ENCODE data around the gene SPATS2. TPM values are rescaled to one million over a fixed set of nuclear protein-coding genes. Genes with fewer than 3 reads are reported as not detected.
"Not testable (repeated sequence)": the region's sequence is repeated elsewhere in the genome, so short reads cannot be mapped to it uniquely, and the experiment has no call there.

The SPATS2 gene
- total RNA-seq, 1 experiment from 2014 or later: 57.0 TPM

- in situ Hi-C loops (cut with HindIII; ENCODE audit: low pct_unique_long_range_greater_than_20kb, low sequenced_read_pairs): no loop called here
- DNase-seq (ENCODE audit: low read depth, low spot score): no peak
Observed at GRCh38 chr12:49422114-49422513, 54.9 kb downstream of the SPATS2 start.

GRCh38 chr12:49428793-49429192 lies 61.5 kb downstream of the SPATS2 start:
- peak; percentile 78 for DNase-seq (ENCODE audit: low read depth, low spot score)

GRCh38 chr12:49432616-49433015 lies 65.4 kb downstream of the SPATS2 start:
- in situ Hi-C loops (cut with HindIII; ENCODE audit: low pct_unique_long_range_greater_than_20kb, low sequenced_read_pairs): no loop called here

More at GRCh38 chr12:49428793-49429192, 61.5 kb downstream of the SPATS2 start:
- in situ Hi-C loops (cut with HindIII; ENCODE audit: low pct_unique_long_range_greater_than_20kb, low sequenced_read_pairs): no loop called here

GRCh38 chr12:49436799-49437198 lies 69.5 kb downstream of the SPATS2 start:
- in situ Hi-C loops (cut with HindIII; ENCODE audit: low pct_unique_long_range_greater_than_20kb, low sequenced_read_pairs): not testable (repeated sequence)

More at GRCh38 chr12:49432616-49433015, 65.4 kb downstream of the SPATS2 start:
- DNase-seq (ENCODE audit: low read depth, low spot score): peak; percentile 98

GRCh38 chr12:49439042-49439441 lies 71.8 kb downstream of the SPATS2 start:
- in situ Hi-C loops (cut with HindIII; ENCODE audit: low pct_unique_long_range_greater_than_20kb, low sequenced_read_pairs): no loop called here

More at GRCh38 chr12:49436799-49437198, 69.5 kb downstream of the SPATS2 start:
- DNase-seq (ENCODE audit: low read depth, low spot score): not testable (repeated sequence)

GRCh38 chr12:49440035-49440434 lies 72.8 kb downstream of the SPATS2 start:
- DNase-seq (ENCODE audit: low read depth, low spot score): no peak
- in situ Hi-C loops (cut with HindIII; ENCODE audit: low pct_unique_long_range_greater_than_20kb, low sequenced_read_pairs): no loop called here

More at GRCh38 chr12:49439042-49439441, 71.8 kb downstream of the SPATS2 start:
- DNase-seq (ENCODE audit: low read depth, low spot score): no peak

GRCh38 chr12:49442915-49443314 lies 75.7 kb downstream of the SPATS2 start:
- no peak for DNase-seq (ENCODE audit: low read depth, low spot score)
- in situ Hi-C loops (cut with HindIII; ENCODE audit: low pct_unique_long_range_greater_than_20kb, low sequenced_read_pairs): no loop called here

- DNase-seq (ENCODE audit: low read depth, low spot score): no peak
- in situ Hi-C loops (cut with HindIII; ENCODE audit: low pct_unique_long_range_greater_than_20kb, low sequenced_read_pairs): no loop called here
Observed at GRCh38 chr12:49446571-49446970, 79.3 kb downstream of the SPATS2 start.

- in situ Hi-C loops (cut with HindIII; ENCODE audit: low pct_unique_long_range_greater_than_20kb, low sequenced_read_pairs): no loop called here
- no peak for DNase-seq (ENCODE audit: low read depth, low spot score)
Observed at GRCh38 chr12:49448858-49449257, 81.6 kb downstream of the SPATS2 start.

GRCh38 chr12:49451468-49452259 lies 84.4 kb downstream of the SPATS2 start:
- in situ Hi-C loops (cut with HindIII; ENCODE audit: low pct_unique_long_range_greater_than_20kb, low sequenced_read_pairs): no loop called here
- no peak for DNase-seq (ENCODE audit: low read depth, low spot score)

- in situ Hi-C loops (cut with HindIII; ENCODE audit: low pct_unique_long_range_greater_than_20kb, low sequenced_read_pairs): no loop called here
Observed at GRCh38 chr12:49455501-49455900, 88.2 kb downstream of the SPATS2 start.

GRCh38 chr12:49456131-49456679 lies 88.9 kb downstream of the SPATS2 start:
- no peak for DNase-seq (ENCODE audit: low read depth, low spot score)
- in situ Hi-C loops (cut with HindIII; ENCODE audit: low pct_unique_long_range_greater_than_20kb, low sequenced_read_pairs): no loop called here

More at GRCh38 chr12:49455501-49455900, 88.2 kb downstream of the SPATS2 start:
- no peak for DNase-seq (ENCODE audit: low read depth, low spot score)

GRCh38 chr12:49458816-49459215 lies 91.6 kb downstream of the SPATS2 start:
- no peak for DNase-seq (ENCODE audit: low read depth, low spot score)
- in situ Hi-C loops (cut with HindIII; ENCODE audit: low pct_unique_long_range_greater_than_20kb, low sequenced_read_pairs): no loop called here

GRCh38 chr12:49461221-49461620 lies 94.0 kb downstream of the SPATS2 start:
- in situ Hi-C loops (cut with HindIII; ENCODE audit: low pct_unique_long_range_greater_than_20kb, low sequenced_read_pairs): no loop called here
- DNase-seq (ENCODE audit: low read depth, low spot score): no peak

GRCh38 chr12:49462083-49462744 lies 95.0 kb downstream of the SPATS2 start:
- in situ Hi-C loops (cut with HindIII; ENCODE audit: low pct_unique_long_range_greater_than_20kb, low sequenced_read_pairs): no loop called here
- DNase-seq (ENCODE audit: low read depth, low spot score): peak; percentile 66

GRCh38 chr12:49465132-49465531 lies 97.9 kb downstream of the SPATS2 start:
- in situ Hi-C loops (cut with HindIII; ENCODE audit: low pct_unique_long_range_greater_than_20kb, low sequenced_read_pairs): no loop called here

GRCh38 chr12:49470986-49471385 lies 103.7 kb downstream of the SPATS2 start:
- in situ Hi-C loops (cut with HindIII; ENCODE audit: low pct_unique_long_range_greater_than_20kb, low sequenced_read_pairs): no loop called here
- no peak for DNase-seq (ENCODE audit: low read depth, low spot score)

More at GRCh38 chr12:49465132-49465531, 97.9 kb downstream of the SPATS2 start:
- DNase-seq (ENCODE audit: low read depth, low spot score): no peak

- DNase-seq (ENCODE audit: low read depth, low spot score): no peak
Observed at GRCh38 chr12:49471557-49471956, 104.3 kb downstream of the SPATS2 start.

More at GRCh38 chr12:49471557-49471956, 104.3 kb downstream of the SPATS2 start:
- in situ Hi-C loops (cut with HindIII; ENCODE audit: low pct_unique_long_range_greater_than_20kb, low sequenced_read_pairs): no loop called here
